Right hindlimb (tissue), 1 donor: ENCODE results near the gene APOL3.
A peak's percentile ranks its signal among the peaks of the same experiment; 100 is the strongest.
"Not testable (repeated sequence)": the region's sequence is repeated elsewhere in the genome, so short reads cannot be mapped to it uniquely, and the experiment has no call there.

Experiments
- DNase-seq: peaks from one replicate; pipeline ENCODE4 v3.0.0-alpha.2; 2018

APOL3 gene

GRCh38 chr22:36156515-36157419, 3.8 kb downstream of the APOL3 start:
- DNase-seq = peak; percentile 80

GRCh38 chr22:36156119-36156514, 4.4 kb downstream of the APOL3 start:
- no peak for DNase-seq

- DNase-seq = peak; percentile 85
These were observed 4.9 kb downstream of the APOL3 start for GRCh38 chr22:36155702-36156101.

- no peak for DNase-seq
These were observed 6.1 kb downstream of the APOL3 start for GRCh38 chr22:36154423-36154945.

GRCh38 chr22:36153501-36154422, 6.8 kb downstream of the APOL3 start:
- DNase-seq = no peak

GRCh38 chr22:36152821-36153220, 7.7 kb downstream of the APOL3 start:
- not testable (repeated sequence) for DNase-seq

GRCh38 chr22:36152088-36152487, 8.5 kb downstream of the APOL3 start:
- DNase-seq = no peak

GRCh38 chr22:36151006-36151595, 9.5 kb downstream of the APOL3 start:
- DNase-seq = no peak

- no peak for DNase-seq
These were observed 11.1 kb downstream of the APOL3 start for GRCh38 chr22:36149441-36149840.

GRCh38 chr22:36148411-36148810, 12.1 kb downstream of the APOL3 start:
- DNase-seq = no peak

- DNase-seq = no peak
These were observed 13.3 kb downstream of the APOL3 start for GRCh38 chr22:36147196-36147791.

- DNase-seq = no peak
These were observed 14.7 kb downstream of the APOL3 start for GRCh38 chr22:36145881-36146280.

- peak; percentile 81 for DNase-seq
These were observed 15.5 kb downstream of the APOL3 start for GRCh38 chr22:36144886-36145541.

- no peak for DNase-seq
These were observed 16.6 kb downstream of the APOL3 start for GRCh38 chr22:36143956-36144355.

GRCh38 chr22:36143066-36143815, 17.3 kb downstream of the APOL3 start:
- DNase-seq = no peak

- DNase-seq = no peak
These were observed 19.1 kb downstream of the APOL3 start for GRCh38 chr22:36141481-36141880.

- DNase-seq = not testable (repeated sequence)
These were observed 21.8 kb downstream of the APOL3 start for GRCh38 chr22:36138709-36139108.

GRCh38 chr22:36136988-36137387, 23.6 kb downstream of the APOL3 start:
- DNase-seq = no peak

- no peak for DNase-seq
These were observed 24.1 kb downstream of the APOL3 start for GRCh38 chr22:36136475-36136874.

- DNase-seq = no peak
These were observed 25.1 kb downstream of the APOL3 start for GRCh38 chr22:36135306-36135980.

GRCh38 chr22:36134182-36134581, 26.4 kb downstream of the APOL3 start:
- no peak for DNase-seq
